Measurements from ENCODE around the gene EIF2B5.

Gene EIF2B5

DNA sequence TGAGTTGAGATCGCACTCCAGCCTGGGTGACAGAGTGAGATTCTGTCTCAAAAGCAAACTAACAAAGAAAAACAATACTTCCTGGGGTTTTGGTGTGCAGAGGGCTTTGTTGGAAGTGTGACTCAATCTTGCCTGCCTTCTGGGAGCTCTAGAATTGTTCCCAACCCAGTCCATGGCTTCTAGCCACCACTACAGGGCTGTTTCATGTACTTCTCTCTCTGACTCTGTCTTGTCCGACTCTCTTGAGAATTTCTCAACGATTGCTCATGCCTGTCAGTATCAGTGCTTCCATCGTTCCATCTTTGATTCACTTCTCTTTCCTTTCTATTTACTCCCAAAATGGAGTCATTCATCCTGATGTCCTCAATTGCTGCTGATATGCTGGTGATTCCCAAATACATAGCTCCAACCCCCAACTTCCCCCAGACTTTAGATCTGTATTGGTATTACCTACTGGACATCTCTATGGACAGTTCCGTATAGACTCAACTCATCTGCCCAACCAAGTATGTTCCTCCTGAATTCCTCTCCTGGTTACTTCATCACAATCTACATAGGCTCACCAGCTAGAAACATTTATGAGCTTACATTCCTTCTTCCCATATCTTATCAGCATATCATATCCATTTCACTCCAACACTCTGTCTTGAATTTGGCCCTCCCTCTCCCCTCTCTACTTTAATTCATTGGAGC is 37.7 kb downstream of the EIF2B5 start:
- no peaks in the 10 kb centered on the region for H3K9me3 ChIP-seq (ENCODE audit: insufficient read depth, low read length, severe bottlenecking)
- H3K4me1 ChIP-seq (ENCODE audit: insufficient read depth, low read length): peaks cover 32% of the 10 kb centered on the region
- ATAC-seq (ENCODE audit: insufficient read depth, low read depth) (no peak), DNase-seq (no peak)
- TF ChIP-seq EZH2 (IDR thresholded peaks at IDR 0.05; ENCODE audit: borderline replicate concordance, low read depth, low read length, severe bottlenecking): no peak
- TF ChIP-seq, protein P1, sequence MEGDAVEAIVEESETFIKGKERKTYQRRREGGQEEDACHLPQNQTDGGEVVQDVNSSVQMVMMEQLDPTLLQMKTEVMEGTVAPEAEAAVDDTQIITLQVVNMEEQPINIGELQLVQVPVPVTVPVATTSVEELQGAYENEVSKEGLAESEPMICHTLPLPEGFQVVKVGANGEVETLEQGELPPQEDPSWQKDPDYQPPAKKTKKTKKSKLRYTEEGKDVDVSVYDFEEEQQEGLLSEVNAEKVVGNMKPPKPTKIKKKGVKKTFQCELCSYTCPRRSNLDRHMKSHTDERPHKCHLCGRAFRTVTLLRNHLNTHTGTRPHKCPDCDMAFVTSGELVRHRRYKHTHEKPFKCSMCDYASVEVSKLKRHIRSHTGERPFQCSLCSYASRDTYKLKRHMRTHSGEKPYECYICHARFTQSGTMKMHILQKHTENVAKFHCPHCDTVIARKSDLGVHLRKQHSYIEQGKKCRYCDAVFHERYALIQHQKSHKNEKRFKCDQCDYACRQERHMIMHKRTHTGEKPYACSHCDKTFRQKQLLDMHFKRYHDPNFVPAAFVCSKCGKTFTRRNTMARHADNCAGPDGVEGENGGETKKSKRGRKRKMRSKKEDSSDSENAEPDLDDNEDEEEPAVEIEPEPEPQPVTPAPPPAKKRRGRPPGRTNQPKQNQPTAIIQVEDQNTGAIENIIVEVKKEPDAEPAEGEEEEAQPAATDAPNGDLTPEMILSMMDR (IDR thresholded peaks at IDR 0.05; ENCODE audit: borderline replicate concordance, extremely low read depth, low read length, poor library complexity, severe bottlenecking): no peak
- H3K27me3 ChIP-seq (ENCODE audit: insufficient read depth, low read length, poor library complexity): no peaks in the 10 kb centered on the region
- H3K27ac ChIP-seq (ENCODE audit: low read length): no peak overlapping the region
- peaks cover 32% of the 10 kb centered on the region for H3K79me2 ChIP-seq (ENCODE audit: insufficient read depth, low read length)
- H3K36me3 ChIP-seq (ENCODE audit: insufficient read depth, low read length): peaks cover 56% of the 10 kb centered on the region
- H3K9ac ChIP-seq (ENCODE audit: low read depth, low read length): no peak overlapping the region
- H3K4me3 ChIP-seq (ENCODE audit: low read depth in 1 of 2, low read length in 2 of 2): no peak overlapping the region
- H4K20me1 ChIP-seq (ENCODE audit: insufficient read depth, low read length): peaks cover 7% of the 10 kb centered on the region
- no peak overlapping the region for H2AFZ ChIP-seq (ENCODE audit: low read depth, low read length)
- no peak overlapping the region for H3K4me2 ChIP-seq (ENCODE audit: insufficient read depth, low read length)

DNA sequence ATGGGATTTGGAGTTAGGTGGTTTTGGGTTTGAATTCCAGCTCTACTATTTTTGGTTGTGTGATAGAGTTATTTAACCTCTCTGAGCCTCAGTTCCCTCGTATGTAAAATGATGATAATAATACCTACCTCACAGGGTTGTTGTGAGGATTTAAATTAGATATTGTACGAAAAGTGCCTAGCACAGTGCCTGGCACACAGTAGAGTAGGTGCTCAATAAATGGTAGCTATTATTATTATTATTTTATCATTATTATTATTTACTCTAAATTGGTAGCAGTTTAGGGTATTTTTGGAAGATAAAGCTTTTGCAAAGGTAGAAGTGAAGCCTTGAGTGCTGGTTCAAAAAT is 38.2 kb downstream of the EIF2B5 start:
- Histone ChIP-seq H4K20me1 (ENCODE audit: insufficient read depth, low read length) (peaks cover 7% of the 10 kb centered on the region), H3K4me3 (ENCODE audit: low read depth in 1 of 2, low read length in 2 of 2) (no peak overlapping the region), H3K27ac (ENCODE audit: low read length) (no peak overlapping the region), H3K4me1 (ENCODE audit: insufficient read depth, low read length) (peaks cover 34% of the 10 kb centered on the region), H3K79me2 (ENCODE audit: insufficient read depth, low read length) (peaks cover 37% of the 10 kb centered on the region), H3K9ac (ENCODE audit: low read depth, low read length) (no peak overlapping the region), H2AFZ (ENCODE audit: low read depth, low read length) (no peak overlapping the region), H3K27me3 (ENCODE audit: insufficient read depth, low read length, poor library complexity) (no peaks in the 10 kb centered on the region), H3K36me3 (ENCODE audit: insufficient read depth, low read length) (peaks cover 56% of the 10 kb centered on the region), H3K4me2 (ENCODE audit: insufficient read depth, low read length) (no peak overlapping the region), H3K9me3 (ENCODE audit: insufficient read depth, low read length, severe bottlenecking) (no peaks in the 10 kb centered on the region)
- no peak for ATAC-seq (ENCODE audit: insufficient read depth, low read depth)
- TF ChIP-seq, protein P1 (IDR thresholded peaks at IDR 0.05; ENCODE audit: borderline replicate concordance, extremely low read depth, low read length, poor library complexity, severe bottlenecking): no peak
- no peak for TF ChIP-seq EZH2 (IDR thresholded peaks at IDR 0.05; ENCODE audit: borderline replicate concordance, low read depth, low read length, severe bottlenecking)
- DNase-seq: no peak

DNA sequence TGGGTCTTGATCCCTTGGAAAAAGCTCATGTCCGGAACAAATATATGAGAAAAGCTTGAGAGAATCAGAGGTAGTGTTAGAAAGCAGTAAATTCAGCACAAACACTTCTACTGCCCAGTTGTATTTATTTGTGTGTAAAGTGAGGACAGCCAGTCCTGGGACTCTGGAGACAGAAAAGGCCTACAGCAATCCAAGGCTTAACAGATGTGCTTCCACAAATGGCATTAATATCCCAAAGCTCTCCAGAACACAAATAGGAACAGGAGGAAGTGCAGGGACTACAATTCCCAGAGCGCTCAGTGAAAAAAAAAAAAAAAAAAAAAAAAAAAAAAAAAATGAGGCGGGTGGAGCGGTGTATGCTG is 39.1 kb downstream of the EIF2B5 start:
- Histone ChIP-seq H3K79me2 (ENCODE audit: insufficient read depth, low read length) (peaks cover 45% of the 10 kb centered on the region), H3K4me2 (ENCODE audit: insufficient read depth, low read length) (peak overlapping the region; percentile 63), H3K27me3 (ENCODE audit: insufficient read depth, low read length, poor library complexity) (no peaks in the 10 kb centered on the region), H3K4me1 (ENCODE audit: insufficient read depth, low read length) (peaks cover 34% of the 10 kb centered on the region), H3K27ac (ENCODE audit: low read length) (peak overlapping the region; percentile 61), H3K9me3 (ENCODE audit: insufficient read depth, low read length, severe bottlenecking) (no peaks in the 10 kb centered on the region), H4K20me1 (ENCODE audit: insufficient read depth, low read length) (peaks cover 7% of the 10 kb centered on the region), H3K36me3 (ENCODE audit: insufficient read depth, low read length) (peaks cover 56% of the 10 kb centered on the region), H3K4me3 (ENCODE audit: low read depth in 1 of 2, low read length in 2 of 2) (peak overlapping the region in 1 of 2 experiments; percentile 47; a peak in 2 of 4 replicates), H2AFZ (ENCODE audit: low read depth, low read length) (peak overlapping the region; percentile 57), H3K9ac (ENCODE audit: low read depth, low read length) (peak overlapping the region; percentile 34)
- DNase-seq: no peak
- ATAC-seq (ENCODE audit: insufficient read depth, low read depth): no peak
- TF ChIP-seq, protein P1 (IDR thresholded peaks at IDR 0.05; ENCODE audit: borderline replicate concordance, extremely low read depth, low read length, poor library complexity, severe bottlenecking): no peak
- no peak for TF ChIP-seq EZH2 (IDR thresholded peaks at IDR 0.05; ENCODE audit: borderline replicate concordance, low read depth, low read length, severe bottlenecking)

All from DND-41 (cell line).